Measurements from ENCODE around the gene SSB.

The SSB gene

GRCh38 chr2:169798718-169799592, at the start of gene SSB:
Gene SSB (plus strand): TSS chr2:169798871. CDS start chr2:169800961, 2,090 bp downstream.
- H3K27ac ChIP-seq (ENCODE audit: low read length): peak within 1 kb of the TSS; percentile 83
- H3K79me2 ChIP-seq (ENCODE audit: insufficient read depth, low read length): peaks cover 52% of the 10 kb centered on the region

GRCh38 chr2:169752752-169753151, 45.9 kb upstream of the SSB start:
- Histone ChIP-seq H3K79me2 (ENCODE audit: insufficient read depth, low read length) (peaks cover 3% of the 10 kb centered on the region; the same call in 1 of the 2 replicates), H4K20me1 (ENCODE audit: insufficient read depth, low read length) (peaks cover 11% of the 10 kb centered on the region; the same call in 1 of the 2 replicates), H3K9ac (ENCODE audit: low read depth, low read length) (no peak overlapping the region), H3K27me3 (ENCODE audit: insufficient read depth, low read length, poor library complexity) (no peaks in the 10 kb centered on the region), H3K27ac (ENCODE audit: low read length) (no peak overlapping the region), H3K4me3 (ENCODE audit: low read depth in 1 of 2, low read length in 2 of 2) (no peak overlapping the region), H3K9me3 (ENCODE audit: insufficient read depth, low read length, severe bottlenecking) (no peaks in the 10 kb centered on the region), H3K36me3 (ENCODE audit: insufficient read depth, low read length) (peaks cover 53% of the 10 kb centered on the region), H3K4me2 (ENCODE audit: insufficient read depth, low read length) (no peak overlapping the region), H2AFZ (ENCODE audit: low read depth, low read length) (no peak overlapping the region), H3K4me1 (ENCODE audit: insufficient read depth, low read length) (no peaks in the 10 kb centered on the region)
- ATAC-seq (ENCODE audit: insufficient read depth, low read depth) (no peak), DNase-seq (no peak)
- TF ChIP-seq EZH2 (IDR thresholded peaks at IDR 0.05; ENCODE audit: borderline replicate concordance, low read depth, low read length, severe bottlenecking): no peak
- TF ChIP-seq CTCF (IDR thresholded peaks at IDR 0.05; ENCODE audit: borderline replicate concordance, extremely low read depth, low read length, poor library complexity, severe bottlenecking): no peak

More at GRCh38 chr2:169798718-169799592, at the start of gene SSB:
- Histone ChIP-seq H3K36me3 (ENCODE audit: insufficient read depth, low read length) (peaks cover 32% of the 10 kb centered on the region), H4K20me1 (ENCODE audit: insufficient read depth, low read length) (peaks cover 22% of the 10 kb centered on the region; the same call in 1 of the 2 replicates), H2AFZ (ENCODE audit: low read depth, low read length) (peak within 1 kb of the TSS; percentile 73), H3K4me2 (ENCODE audit: insufficient read depth, low read length) (peak within 1 kb of the TSS; percentile 96), H3K4me1 (ENCODE audit: insufficient read depth, low read length) (peaks cover 42% of the 10 kb centered on the region), H3K9ac (ENCODE audit: low read depth, low read length) (peak within 1 kb of the TSS; percentile 88), H3K9me3 (ENCODE audit: insufficient read depth, low read length, severe bottlenecking) (no peaks in the 10 kb centered on the region), H3K27me3 (ENCODE audit: insufficient read depth, low read length, poor library complexity) (no peaks in the 10 kb centered on the region), H3K4me3 (ENCODE audit: low read depth in 1 of 2, low read length in 2 of 2) (peak within 1 kb of the TSS; percentile 91 to 93)
- TF ChIP-seq EZH2 (IDR thresholded peaks at IDR 0.05; ENCODE audit: borderline replicate concordance, low read depth, low read length, severe bottlenecking) (no peak), CTCF (IDR thresholded peaks at IDR 0.05; ENCODE audit: borderline replicate concordance, extremely low read depth, low read length, poor library complexity, severe bottlenecking) (no peak)
- ATAC-seq (ENCODE audit: insufficient read depth, low read depth) (peak; percentile 97), DNase-seq (peak; percentile 96)

GRCh38 chr2:169755083-169755870, 43.4 kb upstream of the SSB start:
- DNase-seq: no peak

More at GRCh38 chr2:169755083-169755870, 43.4 kb upstream of the SSB start:
- TF ChIP-seq CTCF (IDR thresholded peaks at IDR 0.05; ENCODE audit: borderline replicate concordance, extremely low read depth, low read length, poor library complexity, severe bottlenecking) (no peak), EZH2 (IDR thresholded peaks at IDR 0.05; ENCODE audit: borderline replicate concordance, low read depth, low read length, severe bottlenecking) (no peak)
- Histone ChIP-seq H3K27ac (ENCODE audit: low read length) (no peak overlapping the region), H3K4me2 (ENCODE audit: insufficient read depth, low read length) (no peak overlapping the region), H3K36me3 (ENCODE audit: insufficient read depth, low read length) (peaks cover 31% of the 10 kb centered on the region), H3K79me2 (ENCODE audit: insufficient read depth, low read length) (no peaks in the 10 kb centered on the region), H4K20me1 (ENCODE audit: insufficient read depth, low read length) (0 out of 2 replicates have a peak, but pooled peaks cover 2% of the 10 kb centered on the region), H3K4me1 (ENCODE audit: insufficient read depth, low read length) (no peaks in the 10 kb centered on the region), H3K9ac (ENCODE audit: low read depth, low read length) (no peak overlapping the region), H3K9me3 (ENCODE audit: insufficient read depth, low read length, severe bottlenecking) (no peaks in the 10 kb centered on the region), H3K27me3 (ENCODE audit: insufficient read depth, low read length, poor library complexity) (no peaks in the 10 kb centered on the region), H3K4me3 (ENCODE audit: low read depth in 1 of 2, low read length in 2 of 2) (no peak overlapping the region), H2AFZ (ENCODE audit: low read depth, low read length) (no peak overlapping the region)
- no peak for ATAC-seq (ENCODE audit: insufficient read depth, low read depth)
